Mammary epithelial cell (primary cell): ENCODE results near the gene MOB3A.

Experiments
- CTCF ChIP-seq, 2 donors: IDR thresholded peaks in 1 of 2; conservative IDR thresholded peaks in 1 of 2; 2 replicates each; pipeline ENCODE4 v1.5.1; 2011 to 2012; ENCODE audit warnings: inconsistent platforms in 2 of 2, low read length in 2 of 2, mild to moderate bottlenecking in 2 of 2, control low read depth in 1 of 2, low read depth in 1 of 2; ENCODE audit not compliant: insufficient read depth in 1 of 2; ENCODE audit errors: extremely low read depth in 1 of 2
- EZH2 ChIP-seq: IDR thresholded peaks from 2 replicates; pipeline ENCODE4 v1.6.1; 2012; ENCODE audit warnings: low read length, inconsistent platforms, borderline replicate concordance

- TF ChIP-seq CTCF (conservative IDR thresholded peaks at IDR 0.05 in 1 of 2, IDR thresholded peaks at IDR 0.05 in 1 of 2; ENCODE audit: extremely low read depth in 1 of 2, insufficient read depth in 1 of 2, low read depth in 1 of 2, low read length in 2 of 2) (no peak), EZH2 (no peak)
These were observed 24.7 kb upstream of the MOB3A start for GRCh38 chr19:2120821-2121220.
